Mesenchymal stem cell (in vitro differentiated cells and primary cell): ENCODE results near the gene HSF2BP.

Experiments used
- DNase-seq: peaks from one replicate; pipeline ENCODE4 v3.0.0-alpha.2; 2013
- H2AFZ ChIP-seq: one replicate; pipeline ENCODE4 v1.6.1; 2013; ENCODE audit warnings: low read depth, mild to moderate bottlenecking, control low read depth, inconsistent platforms, low read length, moderate library complexity
- H2AK5ac ChIP-seq: 2 replicates; pipeline ENCODE4 v1.6.1; 2013; ENCODE audit warnings: low read length, moderate library complexity, mild to moderate bottlenecking, inconsistent platforms; ENCODE audit not compliant: severe bottlenecking
- H2BK120ac ChIP-seq: one replicate; pipeline ENCODE4 v1.6.1; 2013; ENCODE audit warnings: low read depth, mild to moderate bottlenecking, inconsistent platforms, low read length, moderate library complexity
- H2BK12ac ChIP-seq, 2 experiments: one replicate each; pipeline ENCODE4 v1.6.1; 2013; ENCODE audit warnings: inconsistent platforms in 2 of 2, low read length in 2 of 2, mild to moderate bottlenecking in 2 of 2, moderate library complexity in 2 of 2, control low read depth in 1 of 2
- H2BK15ac ChIP-seq: one replicate; pipeline ENCODE4 v1.6.1; 2013; ENCODE audit warnings: mild to moderate bottlenecking, low read depth, inconsistent platforms; ENCODE audit not compliant: poor library complexity, severe bottlenecking
- H2BK5ac ChIP-seq: 2 replicates; pipeline ENCODE4 v1.6.1; 2013; ENCODE audit warnings: low read depth, mild to moderate bottlenecking, low read length, control low read depth, inconsistent platforms; ENCODE audit not compliant: poor library complexity, severe bottlenecking
- H3K14ac ChIP-seq, 2 experiments: one replicate each; pipeline ENCODE4 v1.6.1; 2013; ENCODE audit warnings: inconsistent platforms in 2 of 2, low read length in 2 of 2, control low read depth in 1 of 2, mild to moderate bottlenecking in 1 of 2, moderate library complexity in 1 of 2
- H3K18ac ChIP-seq, 2 experiments: one replicate each; pipeline ENCODE4 v1.6.1; 2013; ENCODE audit warnings: inconsistent platforms in 2 of 2, low read length in 2 of 2, control low read depth in 1 of 2, low read depth in 1 of 2, mild to moderate bottlenecking in 1 of 2
- H3K23ac ChIP-seq, 2 experiments: one replicate each; pipeline ENCODE4 v1.6.1; 2013; ENCODE audit warnings: inconsistent platforms in 2 of 2, low read length in 2 of 2, mild to moderate bottlenecking in 2 of 2, moderate library complexity in 2 of 2, control low read depth in 1 of 2
- H3K27ac ChIP-seq: 2 replicates; pipeline ENCODE4 v1.5.1; 2013; ENCODE audit warnings: mild to moderate bottlenecking, moderate library complexity, low read length, control low read depth, inconsistent platforms; ENCODE audit not compliant: poor library complexity, severe bottlenecking
- H3K27me3 ChIP-seq, 2 experiments: 2 replicates each; pipeline versions ENCODE4 v1.6.1 to v1.7.0; 2013; ENCODE audit warnings: low read length in 2 of 2, mild to moderate bottlenecking in 2 of 2, moderate library complexity in 2 of 2, control low read depth in 1 of 2, inconsistent platforms in 1 of 2; ENCODE audit not compliant: control insufficient read depth in 1 of 2, insufficient read depth in 1 of 2
- H3K36me3 ChIP-seq, 2 experiments: 2 replicates each; pipeline versions ENCODE4 v1.6.1 to v1.7.0; 2013; ENCODE audit warnings: low read length in 2 of 2, control low read depth in 1 of 2, inconsistent platforms in 1 of 2, low read depth in 1 of 2, mild to moderate bottlenecking in 1 of 2; ENCODE audit not compliant: insufficient read depth in 2 of 2, control insufficient read depth in 1 of 2
- H3K4ac ChIP-seq, 2 experiments: one replicate each; pipeline ENCODE4 v1.6.1; 2013; ENCODE audit warnings: inconsistent platforms in 2 of 2, low read length in 2 of 2, mild to moderate bottlenecking in 2 of 2, moderate library complexity in 2 of 2, control low read depth in 1 of 2, low read depth in 1 of 2
- H3K4me1 ChIP-seq: 2 replicates; pipeline ENCODE4 v1.6.1; 2013; ENCODE audit warnings: low read depth, low read length, control low read depth; ENCODE audit not compliant: control insufficient read depth, insufficient read depth
- H3K4me2 ChIP-seq: 2 replicates; pipeline ENCODE4 v1.6.1; 2013; ENCODE audit warnings: low read length, mild to moderate bottlenecking, inconsistent platforms; ENCODE audit not compliant: poor library complexity, severe bottlenecking
- H3K4me3 ChIP-seq, 2 experiments: 2 replicates each; pipeline versions ENCODE4 v1.5.1 to v1.7.0; 2013; ENCODE audit warnings: low read length in 2 of 2, mild to moderate bottlenecking in 2 of 2, control low read depth in 1 of 2, low read depth in 1 of 2; ENCODE audit not compliant: insufficient read depth in 1 of 2
- H3K79me1 ChIP-seq: replicated peaks from 2 replicates; pipeline ENCODE4 v1.6.1; 2013; ENCODE audit warnings: mild to moderate bottlenecking, control low read depth, low read length, inconsistent platforms; ENCODE audit not compliant: poor library complexity, severe bottlenecking
- H3K9ac ChIP-seq: 2 replicates; pipeline ENCODE4 v1.7.0; 2013; ENCODE audit warnings: mild to moderate bottlenecking, low read length, moderate library complexity
- H3K9me3 ChIP-seq: 2 replicates; pipeline ENCODE4 v1.7.0; 2013; ENCODE audit warnings: mild to moderate bottlenecking, low read length; ENCODE audit not compliant: control insufficient read depth
- H4K8ac ChIP-seq: one replicate; pipeline ENCODE4 v1.6.1; 2013; ENCODE audit warnings: inconsistent platforms, mild to moderate bottlenecking, low read length, moderate library complexity
- H4K91ac ChIP-seq: one replicate; pipeline ENCODE4 v1.6.1; 2013; ENCODE audit warnings: mild to moderate bottlenecking, low read length, inconsistent platforms
- WGBS: methylation state at CpG from one replicate; pipeline ENCODE4 v1.1.7; 2013; ENCODE audit warnings: mixed read lengths; 5-methylcytosine and 5-hydroxymethylcytosine counted together

HSF2BP gene

DNA sequence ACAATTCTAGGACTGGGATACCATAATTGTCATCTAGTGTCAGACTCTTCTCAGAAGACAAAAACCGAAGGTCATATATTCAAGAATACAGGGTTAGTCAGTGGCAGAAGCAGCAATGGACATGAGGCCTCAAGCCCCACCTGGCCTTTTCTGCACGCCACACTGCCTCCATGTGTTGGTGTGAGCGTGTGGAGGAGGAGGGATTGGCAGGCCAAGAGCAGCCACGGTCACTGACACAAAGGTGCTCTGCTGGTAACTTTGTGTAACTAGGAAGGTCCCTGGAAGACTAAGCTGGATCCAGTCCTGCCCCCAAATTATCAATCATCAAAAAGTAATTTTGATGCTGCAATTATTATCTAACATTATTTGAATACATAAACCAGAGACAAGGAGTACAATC is 34.9 kb downstream of the HSF2BP start:
- Histone ChIP-seq H3K14ac (no peak overlapping the region), H2BK120ac (no peak overlapping the region), H2AFZ (no peak overlapping the region), H3K4me2 (no peak overlapping the region), H3K4ac (peak overlapping the region in 1 of 2 experiments; percentile 75), H3K27ac (no peak overlapping the region), H2BK5ac (no peak overlapping the region), H3K27me3 (peaks cover 0 to 7% of the 10 kb centered on the region in 2 experiments), H2AK5ac (no peak overlapping the region), H3K18ac (peak overlapping the region in 1 of 2 experiments; percentile 70), H3K36me3 (no peaks in the 10 kb centered on the region), H3K23ac (no peak overlapping the region), H4K8ac (no peak overlapping the region), H2BK15ac (no peak overlapping the region), H4K91ac (peak overlapping the region; percentile 90), H3K9ac (no peak overlapping the region), H3K4me3 (no peak overlapping the region), H3K79me1 (no peaks in the 10 kb centered on the region), H2BK12ac (peak overlapping the region in 1 of 2 experiments; percentile 84), H3K4me1 (no peaks in the 10 kb centered on the region), H3K9me3 (peaks cover 25% of the 10 kb centered on the region)
- WGBS = 95% methylated on average over 3 of the region's 4 CpGs
- DNase-seq = no peak

DNA sequence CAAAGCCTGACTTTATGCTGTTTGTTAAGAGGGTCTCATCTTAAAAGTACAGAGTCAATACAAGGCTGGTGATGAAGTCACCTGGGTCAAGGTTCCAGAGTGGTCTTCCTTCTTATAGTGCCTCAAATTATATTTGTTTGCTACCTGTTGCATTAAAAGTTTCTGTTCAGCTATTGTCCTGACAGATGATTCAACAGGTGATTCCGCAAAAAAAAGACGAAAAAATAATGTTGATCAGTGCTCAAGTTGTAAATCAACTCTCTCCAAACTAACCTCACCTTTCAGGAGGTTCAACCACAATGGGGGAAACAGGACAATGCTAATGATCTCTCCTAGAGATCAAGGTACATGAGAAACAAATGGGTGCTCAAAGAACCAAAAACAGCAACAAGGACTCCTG is 35.7 kb downstream of the HSF2BP start:
- Histone ChIP-seq H3K4me3 (no peak overlapping the region), H3K4me1 (no peaks in the 10 kb centered on the region), H2BK15ac (no peak overlapping the region), H4K91ac (no peak overlapping the region), H3K27me3 (peaks cover 0 to 7% of the 10 kb centered on the region in 2 experiments), H3K14ac (no peak overlapping the region), H2AK5ac (no peak overlapping the region), H3K4me2 (no peak overlapping the region), H2BK12ac (no peak overlapping the region), H3K9me3 (peaks cover 21% of the 10 kb centered on the region), H3K27ac (no peak overlapping the region), H4K8ac (no peak overlapping the region), H2BK5ac (no peak overlapping the region), H3K23ac (no peak overlapping the region), H3K18ac (no peak overlapping the region), H3K79me1 (no peaks in the 10 kb centered on the region), H2AFZ (no peak overlapping the region), H3K9ac (no peak overlapping the region), H3K36me3 (no peaks in the 10 kb centered on the region), H3K4ac (no peak overlapping the region), H2BK120ac (no peak overlapping the region)
- no peak for DNase-seq
- WGBS = 100% methylated on average over 2 of the region's 2 CpGs

DNA sequence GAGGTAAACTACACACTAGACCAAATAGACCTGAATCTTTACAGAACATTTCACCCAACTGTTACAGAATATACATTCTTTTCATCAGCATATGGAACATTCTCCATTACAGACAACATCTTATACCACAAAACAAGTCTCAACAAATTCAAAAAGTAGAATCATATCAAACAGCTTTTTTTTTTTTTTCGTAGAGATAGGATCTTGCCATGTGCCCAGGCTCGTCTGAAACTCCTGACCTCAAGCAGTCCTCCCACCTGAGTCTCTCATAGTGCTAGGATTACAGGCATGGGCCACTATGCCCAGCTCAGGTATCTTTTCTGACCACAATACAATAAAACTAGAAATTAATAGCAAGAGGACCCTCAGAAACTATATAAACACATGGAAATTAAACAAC is 36.5 kb downstream of the HSF2BP start:
- DNase-seq = no peak
- no peak overlapping the region for H2AFZ ChIP-seq
- no peak overlapping the region for H3K23ac ChIP-seq
- no peak overlapping the region for H3K4ac ChIP-seq
- no peak overlapping the region for H3K14ac ChIP-seq
- no peaks in the 10 kb centered on the region for H3K4me1 ChIP-seq
- no peak overlapping the region for H3K18ac ChIP-seq
- H2BK5ac ChIP-seq = no peak overlapping the region
- no peak overlapping the region for H4K91ac ChIP-seq
- H4K8ac ChIP-seq = no peak overlapping the region
- no peak overlapping the region for H2BK12ac ChIP-seq
- no peak overlapping the region for H3K9ac ChIP-seq
- WGBS = 82% methylated on average over 2 of the region's 2 CpGs
- H3K4me3 ChIP-seq = no peak overlapping the region
- no peak overlapping the region for H2AK5ac ChIP-seq
- peaks cover 0 to 7% of the 10 kb centered on the region in 2 experiments for H3K27me3 ChIP-seq
- H3K4me2 ChIP-seq = no peak overlapping the region
- H2BK120ac ChIP-seq = no peak overlapping the region
- H2BK15ac ChIP-seq = no peak overlapping the region
- H3K36me3 ChIP-seq = no peaks in the 10 kb centered on the region
- no peak overlapping the region for H3K27ac ChIP-seq
- no peaks in the 10 kb centered on the region for H3K79me1 ChIP-seq
- H3K9me3 ChIP-seq = peaks cover 13% of the 10 kb centered on the region

DNA sequence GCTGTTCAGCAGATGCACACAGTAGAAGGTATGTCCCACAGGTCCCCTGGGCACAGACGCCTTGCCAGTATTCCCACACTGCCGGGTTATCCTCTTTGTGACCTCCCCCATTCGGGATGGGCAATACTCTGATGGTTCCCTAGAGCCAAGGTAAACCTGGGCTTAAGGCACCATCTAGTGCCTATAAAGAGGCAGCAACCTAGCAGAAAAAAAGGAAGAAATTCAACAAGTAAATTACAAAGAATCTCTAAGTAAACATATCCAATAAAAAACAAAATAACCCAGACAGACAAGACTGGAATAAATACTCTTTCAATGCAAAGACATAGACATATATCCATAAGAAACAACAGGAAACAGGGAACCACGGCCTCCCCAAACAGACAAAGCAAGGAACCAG is 39.4 kb downstream of the HSF2BP start:
- Histone ChIP-seq H2BK120ac (no peak overlapping the region), H3K18ac (no peak overlapping the region)

More for the DNA sequence above, 39.4 kb downstream of the HSF2BP start:
- Histone ChIP-seq H3K4me3 (no peak overlapping the region), H3K9me3 (peaks cover 12% of the 10 kb centered on the region), H3K4me1 (no peaks in the 10 kb centered on the region), H2BK15ac (no peak overlapping the region), H3K4ac (no peak overlapping the region), H3K27ac (no peak overlapping the region), H3K14ac (no peak overlapping the region), H2AFZ (no peak overlapping the region), H4K8ac (no peak overlapping the region), H3K79me1 (no peaks in the 10 kb centered on the region), H2BK12ac (no peak overlapping the region), H3K4me2 (no peak overlapping the region), H3K36me3 (no peaks in the 10 kb centered on the region), H3K27me3 (peaks cover 0 to 3% of the 10 kb centered on the region in 2 experiments), H3K9ac (no peak overlapping the region), H3K23ac (no peak overlapping the region), H2AK5ac (no peak overlapping the region), H2BK5ac (no peak overlapping the region), H4K91ac (peak overlapping the region; percentile 43)
- no peak for DNase-seq
- WGBS = 94% methylated on average over 3 of the region's 4 CpGs
